GM21515 (cell line): ENCODE measurements around the gene C1QTNF5.

Experiments used
- ATAC-seq: cut with Tn5 transposase; IDR thresholded peaks from one replicate; pipeline ENCODE4 v1.9.1; 2021; ENCODE audit not compliant: unreplicated experiment

Gene C1QTNF5

DNA sequence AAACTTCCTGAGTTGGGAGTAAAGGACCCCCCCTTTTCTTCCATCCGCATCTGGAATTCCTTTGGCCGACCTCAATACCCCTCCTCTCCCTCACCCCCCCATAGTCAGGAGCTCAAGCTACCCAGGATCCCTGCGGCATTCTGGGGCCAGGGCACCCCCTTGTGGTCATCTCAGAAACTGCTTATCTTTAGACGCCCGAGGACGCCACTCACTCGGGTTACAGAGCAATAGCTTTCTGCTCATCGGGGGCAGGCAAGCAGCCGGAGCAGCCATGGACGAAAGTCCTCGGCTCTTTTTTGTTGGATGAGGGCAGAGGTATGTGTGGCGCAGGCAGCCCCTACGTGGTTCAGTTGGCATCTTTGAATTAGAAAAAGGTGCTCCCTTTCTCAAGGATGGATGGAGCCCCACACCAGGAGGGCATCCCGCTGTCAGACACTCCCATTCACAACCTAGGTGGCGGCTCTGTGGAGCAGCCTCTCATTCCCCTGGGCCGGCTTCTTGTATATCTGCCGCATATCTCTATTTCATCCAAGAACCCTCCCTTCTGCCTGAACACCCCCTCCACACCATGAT lies 2.3 kb downstream of the C1QTNF5 start:
- ATAC-seq: no peak

DNA sequence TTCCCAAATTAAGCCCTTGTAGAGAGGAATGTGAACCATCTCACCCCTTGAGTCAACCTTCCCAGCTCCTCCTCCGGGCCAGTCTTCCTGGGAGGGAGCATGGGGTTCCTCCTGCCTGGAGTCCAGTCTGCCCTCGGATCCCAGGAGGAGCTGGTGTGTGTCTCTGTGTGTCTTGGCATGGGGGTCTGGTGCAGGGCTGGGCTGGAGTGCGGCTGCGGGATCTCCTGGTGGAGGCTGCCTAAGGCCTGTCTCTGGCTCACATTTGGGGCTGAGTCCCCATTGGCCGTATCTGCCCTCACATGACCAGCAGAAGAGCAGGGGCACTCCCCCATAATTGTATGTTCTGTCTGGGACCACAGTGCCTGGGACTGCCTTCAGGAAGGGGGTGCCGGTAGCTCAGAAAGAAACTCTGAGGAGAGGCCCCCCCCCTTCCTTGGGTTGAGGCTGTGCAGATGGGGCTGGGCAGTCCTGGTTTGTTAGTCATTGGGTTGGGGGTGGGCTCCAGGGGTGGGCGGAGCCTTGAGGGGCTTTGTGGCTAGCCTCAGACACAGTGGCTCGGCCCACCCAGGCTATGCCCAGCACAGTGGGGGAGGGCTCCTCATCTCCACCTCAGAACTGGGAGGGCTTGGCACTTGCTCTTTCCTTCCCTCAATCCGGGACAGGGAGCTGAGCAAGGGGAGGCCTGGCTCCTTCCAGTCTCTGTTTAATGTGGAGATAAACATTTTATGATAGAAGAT lies 2.9 kb downstream of the C1QTNF5 start:
- ATAC-seq: no peak

- ATAC-seq: no peak
These were observed 3.8 kb downstream of the C1QTNF5 start for GRCh38 chr11:119336744-119337469.

GRCh38 chr11:119335655-119336543 lies 4.8 kb downstream of the C1QTNF5 start:
- no peak for ATAC-seq

DNA sequence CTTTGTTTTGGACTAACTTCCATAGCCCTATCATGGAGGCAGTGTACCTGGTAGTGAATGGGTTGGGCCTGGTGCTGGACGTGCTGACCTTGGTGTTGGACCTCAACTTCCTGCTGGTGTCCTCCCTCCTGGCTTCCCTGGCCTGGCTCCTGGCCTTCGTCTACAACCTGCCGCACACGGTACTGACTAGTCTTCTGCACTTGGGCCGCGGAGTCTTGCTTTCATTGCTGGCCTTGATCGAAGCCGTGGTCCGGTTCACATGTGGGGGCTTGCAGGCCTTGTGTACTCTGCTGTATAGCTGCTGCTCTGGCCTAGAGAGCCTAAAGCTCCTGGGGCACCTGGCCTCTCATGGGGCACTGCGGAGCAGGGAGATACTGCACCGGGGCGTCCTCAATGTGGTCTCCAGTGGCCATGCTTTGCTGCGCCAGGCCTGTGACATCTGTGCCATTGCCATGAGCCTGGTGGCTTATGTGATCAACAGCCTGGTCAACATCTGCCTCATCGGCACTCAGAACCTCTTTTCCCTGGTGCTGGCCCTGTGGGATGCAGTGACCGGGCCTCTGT lies 5.5 kb downstream of the C1QTNF5 start:
- no peak for ATAC-seq

- ATAC-seq: peak; percentile 92
These were observed 6.3 kb downstream of the C1QTNF5 start, which contains the start of gene RNF26 for GRCh38 chr11:119334174-119334930. TSS of gene RNF26 (plus strand) at chr11:119334527. CDS start at chr11:119335123, 596 bp downstream.

GRCh38 chr11:119332111-119332765 lies 8.4 kb downstream of the C1QTNF5 start:
- ATAC-seq: no peak

GRCh38 chr11:119330237-119330636 lies 10.4 kb downstream of the C1QTNF5 start:
- ATAC-seq: no peak

DNA sequence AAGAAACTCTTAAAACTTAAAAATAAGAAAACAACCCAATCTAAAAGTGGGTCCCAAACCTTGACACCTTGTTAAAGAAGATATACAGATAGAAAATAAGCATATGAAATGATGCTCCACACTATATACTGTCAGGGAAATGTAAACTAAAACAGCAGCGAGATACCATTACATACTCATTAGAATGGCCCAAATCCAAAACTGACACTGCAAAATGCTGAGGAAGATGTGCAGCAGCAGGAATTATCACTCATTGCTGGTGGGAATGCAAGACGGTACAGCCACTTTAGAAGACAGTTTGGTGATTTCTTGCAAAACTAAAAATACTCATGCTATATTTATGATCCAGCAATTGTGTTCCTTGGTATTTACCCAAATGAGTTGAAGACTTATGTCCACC lies 11.4 kb downstream of the C1QTNF5 start:
- no peak for ATAC-seq

DNA sequence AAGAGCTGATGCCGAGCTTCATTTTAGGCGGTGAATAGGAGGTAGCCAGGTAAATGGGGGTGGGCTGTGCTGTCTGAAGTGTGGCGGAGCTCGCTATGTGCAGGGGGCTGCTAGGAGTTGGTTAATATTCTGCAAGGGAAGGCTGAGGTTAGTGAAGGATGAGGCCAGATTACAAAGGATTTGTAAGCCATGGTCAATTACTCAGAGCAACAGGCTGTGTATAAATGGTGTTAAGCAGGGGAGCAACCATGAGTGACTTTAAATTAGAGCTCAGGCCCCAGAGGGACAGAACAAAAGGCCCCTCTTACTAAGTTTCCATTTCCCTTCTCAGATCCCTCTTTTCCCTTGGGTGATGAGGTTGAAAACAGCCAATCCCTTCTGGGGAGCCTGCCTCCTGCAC lies 16.5 kb downstream of the C1QTNF5 start:
- ATAC-seq: no peak

GRCh38 chr11:119323532-119324033 lies 17.1 kb downstream of the C1QTNF5 start:
- no peak for ATAC-seq

DNA sequence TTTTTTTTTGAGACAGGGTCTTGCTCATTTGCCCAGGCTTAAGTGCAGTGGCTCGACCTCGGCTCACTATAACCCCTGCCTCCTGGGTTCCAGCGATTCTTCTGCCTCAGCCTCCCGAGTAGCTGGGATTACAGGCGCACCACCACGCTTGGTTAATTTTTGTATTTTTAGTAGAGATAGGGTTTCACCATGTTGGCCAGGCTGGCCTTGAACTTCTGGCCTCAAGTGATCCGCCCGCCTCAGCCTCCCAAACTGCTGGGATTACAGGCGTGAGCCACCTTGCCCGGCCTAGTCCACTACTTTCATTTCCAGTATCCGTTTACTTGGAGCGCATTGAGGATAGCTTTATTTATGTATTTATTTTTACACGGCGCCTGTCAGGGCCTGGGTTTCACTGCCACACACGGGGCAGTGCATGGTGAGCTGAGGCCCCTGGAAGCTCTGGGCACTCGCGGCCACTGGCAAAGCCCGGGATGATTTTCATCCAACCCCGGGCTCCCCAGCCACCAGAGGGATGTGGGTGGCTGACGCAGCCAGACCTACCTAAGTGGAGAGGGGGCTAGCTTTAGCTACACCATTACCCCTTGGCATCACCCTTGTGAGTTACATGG lies 17.7 kb downstream of the C1QTNF5 start:
- no peak for ATAC-seq

GRCh38 chr11:119322360-119322739 lies 18.3 kb downstream of the C1QTNF5 start:
- no peak for ATAC-seq

GRCh38 chr11:119320776-119321524 lies 19.7 kb downstream of the C1QTNF5 start:
- peak; percentile 49 for ATAC-seq

DNA sequence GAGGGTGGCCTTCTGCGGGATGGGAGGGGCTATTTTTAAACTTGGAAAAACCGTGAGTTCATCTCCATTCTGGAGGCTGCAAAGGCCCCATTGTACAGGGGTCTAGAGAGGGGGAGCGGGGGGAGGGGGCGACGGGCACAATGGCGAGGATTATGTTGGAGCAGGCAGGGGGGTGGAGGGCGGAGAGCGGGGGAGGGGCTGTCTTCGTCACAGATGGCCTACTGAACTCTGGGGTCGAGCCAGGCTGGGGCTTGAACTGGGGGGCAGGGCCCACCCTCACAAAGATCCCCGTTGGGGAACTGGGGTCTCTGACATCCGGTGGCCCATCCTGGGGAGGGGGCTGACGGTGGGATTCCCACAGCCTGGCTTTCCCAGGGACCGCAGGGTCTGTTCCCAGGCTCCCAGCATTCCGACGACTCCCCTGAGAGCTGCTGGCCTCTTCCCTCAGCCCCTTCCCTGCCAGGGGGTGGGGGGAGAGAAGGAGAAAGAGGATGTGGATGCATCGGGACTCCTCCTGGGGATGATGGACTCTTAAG lies 20.4 kb downstream of the C1QTNF5 start:
- ATAC-seq: no peak

GRCh38 chr11:119319700-119320239 lies 20.9 kb downstream of the C1QTNF5 start:
- ATAC-seq: no peak

- ATAC-seq: no peak
These were observed 21.5 kb downstream of the C1QTNF5 start for GRCh38 chr11:119319136-119319699.
